ENCODE data around the gene COX18. TPM values are rescaled to one million over a fixed set of nuclear protein-coding genes. Genes with fewer than 3 reads are reported as not detected.

COX18 gene
- total RNA-seq, 5 donors from 2014 or later (not counting 1 experiment from before 2014, with no cell fraction given), result 11.5 to 18.3 (median 15.2) TPM

GRCh38 chr4:73018595-73018994, 50.9 kb downstream of the COX18 start:
- Mint-ChIP-seq H3K36me3 (no peaks in the 10 kb centered on the region), H3K4me1 (no peaks in the 10 kb centered on the region), H3K27me3 (peaks cover 5 to 13% of the 10 kb centered on the region in 2 donors), H3K9me3 (no peaks in the 10 kb centered on the region), H3K27ac (no peak overlapping the region), H3K4me3 (no peak overlapping the region)
- Histone ChIP-seq H3K27ac (ENCODE audit: low read length) (no peak overlapping the region), H3K4me1 (ENCODE audit: control insufficient read depth in 1 of 2, extremely low read depth in 1 of 2, insufficient read depth in 2 of 2, low read length in 2 of 2) (no peaks in the 10 kb centered on the region), H3K4me3 (ENCODE audit: control insufficient read depth in 1 of 2, extremely low read depth in 1 of 2, low read length in 1 of 2) (no peak overlapping the region), H3K36me3 (ENCODE audit: control insufficient read depth in 2 of 2, extremely low read depth in 1 of 2, insufficient read depth in 1 of 2, low read length in 1 of 2) (no peaks in the 10 kb centered on the region), H3K27me3 (replicated peaks in 1 of 2; ENCODE audit: control insufficient read depth in 2 of 2, extremely low read depth in 1 of 2, insufficient read depth in 2 of 2, low read length in 1 of 2) (peaks cover 0 to 4% of the 10 kb centered on the region in 2 experiments), H3K9me3 (no peaks in the 10 kb centered on the region)
- POLR2A ChIA-PET, result no interaction called here
- 100% methylated on average over 2 of the region's 6 CpGs for WGBS (ENCODE audit: insufficient coverage)
- CTCF ChIA-PET, result interaction anchor here in 1 of 2 donors (0.6 kb wide), 1 partner anchor 63 kb away, joined by 6 read pairs; no protein-coding TSS in a partner anchor
- ATAC-seq (replicated peaks in 1 of 4), result no peak
- no peak for DNase-seq

GRCh38 chr4:73013310-73013709, 56.2 kb downstream of the COX18 start:
- Mint-ChIP-seq H3K27ac (no peak overlapping the region), H3K4me1 (no peaks in the 10 kb centered on the region), H3K9me3 (peaks cover 4 to 8% (median 6%) of the 10 kb centered on the region in 3 donors), H3K36me3 (no peaks in the 10 kb centered on the region), H3K27me3 (peaks cover 8 to 13% of the 10 kb centered on the region in 2 donors), H3K4me3 (no peak overlapping the region)
- no peak overlapping the region for H3K27ac ChIP-seq (ENCODE audit: low read length)
- DNase-seq, result no peak
- no peaks in the 10 kb centered on the region for H3K36me3 ChIP-seq (ENCODE audit: control insufficient read depth in 2 of 2, extremely low read depth in 1 of 2, insufficient read depth in 1 of 2, low read length in 1 of 2)
- H3K4me3 ChIP-seq (ENCODE audit: control insufficient read depth in 1 of 2, extremely low read depth in 1 of 2, low read length in 1 of 2), result no peak overlapping the region
- no CpG with 5 or more reads among the region's 1 CpG for WGBS (ENCODE audit: insufficient coverage)
- no peaks in the 10 kb centered on the region for H3K4me1 ChIP-seq (ENCODE audit: control insufficient read depth in 1 of 2, extremely low read depth in 1 of 2, insufficient read depth in 2 of 2, low read length in 2 of 2)
- ChIA-PET CTCF (no interaction called here), POLR2A (no interaction called here)
- H3K27me3 ChIP-seq (replicated peaks in 1 of 2; ENCODE audit: control insufficient read depth in 2 of 2, extremely low read depth in 1 of 2, insufficient read depth in 2 of 2, low read length in 1 of 2), result peaks cover 0 to 26% of the 10 kb centered on the region in 2 experiments
- H3K9me3 ChIP-seq, result no peaks in the 10 kb centered on the region
- ATAC-seq (replicated peaks in 1 of 4), result no peak

- Histone ChIP-seq H3K27ac (ENCODE audit: low read length) (no peak overlapping the region), H3K27me3 (replicated peaks in 1 of 2; ENCODE audit: control insufficient read depth in 2 of 2, extremely low read depth in 1 of 2, insufficient read depth in 2 of 2, low read length in 1 of 2) (peaks cover 0 to 26% of the 10 kb centered on the region in 2 experiments), H3K4me1 (ENCODE audit: control insufficient read depth in 1 of 2, extremely low read depth in 1 of 2, insufficient read depth in 2 of 2, low read length in 2 of 2) (no peaks in the 10 kb centered on the region), H3K9me3 (no peaks in the 10 kb centered on the region), H3K4me3 (ENCODE audit: control insufficient read depth in 1 of 2, extremely low read depth in 1 of 2, low read length in 1 of 2) (no peak overlapping the region), H3K36me3 (ENCODE audit: control insufficient read depth in 2 of 2, extremely low read depth in 1 of 2, insufficient read depth in 1 of 2, low read length in 1 of 2) (no peaks in the 10 kb centered on the region)
- H3K36me3 Mint-ChIP-seq, result no peaks in the 10 kb centered on the region
- no peak overlapping the region for H3K27ac Mint-ChIP-seq
- H3K9me3 Mint-ChIP-seq, result peaks cover 4 to 8% (median 6%) of the 10 kb centered on the region in 3 donors
- peaks cover 8 to 13% of the 10 kb centered on the region in 2 donors for H3K27me3 Mint-ChIP-seq
- ChIA-PET POLR2A (interaction anchor here in 1 of 2 donors (0.5 kb wide), 1 partner anchor 183 kb away, joined by 4 read pairs; no protein-coding TSS in a partner anchor), CTCF (no interaction called here)
- ATAC-seq (replicated peaks in 1 of 4), result no peak
- WGBS (ENCODE audit: insufficient coverage), result 78% methylated on average over 4 of the region's 4 CpGs
- DNase-seq, result no peak
- no peak overlapping the region for H3K4me3 Mint-ChIP-seq
- H3K4me1 Mint-ChIP-seq, result no peaks in the 10 kb centered on the region
Observed at GRCh38 chr4:73012673-73013072, 56.8 kb downstream of the COX18 start.

GRCh38 chr4:73011629-73011985, 57.9 kb downstream of the COX18 start:
- DNase-seq (no peak), ATAC-seq (replicated peaks in 1 of 4) (no peak)
- Histone ChIP-seq H3K27me3 (replicated peaks in 1 of 2; ENCODE audit: control insufficient read depth in 2 of 2, extremely low read depth in 1 of 2, insufficient read depth in 2 of 2, low read length in 1 of 2) (peaks cover 0 to 26% of the 10 kb centered on the region in 2 experiments), H3K4me3 (ENCODE audit: control insufficient read depth in 1 of 2, extremely low read depth in 1 of 2, low read length in 1 of 2) (no peak overlapping the region), H3K36me3 (ENCODE audit: control insufficient read depth in 2 of 2, extremely low read depth in 1 of 2, insufficient read depth in 1 of 2, low read length in 1 of 2) (no peaks in the 10 kb centered on the region), H3K9me3 (no peaks in the 10 kb centered on the region), H3K4me1 (ENCODE audit: control insufficient read depth in 1 of 2, extremely low read depth in 1 of 2, insufficient read depth in 2 of 2, low read length in 2 of 2) (no peaks in the 10 kb centered on the region), H3K27ac (ENCODE audit: low read length) (no peak overlapping the region)
- no peaks in the 10 kb centered on the region for H3K4me1 Mint-ChIP-seq
- peaks cover 9 to 13% of the 10 kb centered on the region in 2 donors for H3K27me3 Mint-ChIP-seq
- peaks cover 4 to 8% (median 6%) of the 10 kb centered on the region in 3 donors for H3K9me3 Mint-ChIP-seq
- H3K27ac Mint-ChIP-seq, result no peak overlapping the region
- no peak overlapping the region for H3K4me3 Mint-ChIP-seq
- POLR2A ChIA-PET, result no interaction called here
- CTCF ChIA-PET, result no interaction called here
- WGBS (ENCODE audit: insufficient coverage), result 77% methylated on average over 4 of the region's 4 CpGs
- no peaks in the 10 kb centered on the region for H3K36me3 Mint-ChIP-seq

GRCh38 chr4:73010789-73011628, 58.5 kb downstream of the COX18 start:
- peaks cover 0 to 26% of the 10 kb centered on the region in 2 experiments for H3K27me3 ChIP-seq (replicated peaks in 1 of 2; ENCODE audit: control insufficient read depth in 2 of 2, extremely low read depth in 1 of 2, insufficient read depth in 2 of 2, low read length in 1 of 2)
- H3K27ac ChIP-seq (ENCODE audit: low read length), result no peak overlapping the region
- DNase-seq (no peak), ATAC-seq (replicated peaks in 1 of 4) (no peak)
- H3K9me3 ChIP-seq, result no peaks in the 10 kb centered on the region
- H3K4me1 ChIP-seq (ENCODE audit: control insufficient read depth in 1 of 2, extremely low read depth in 1 of 2, insufficient read depth in 2 of 2, low read length in 2 of 2), result no peaks in the 10 kb centered on the region
- Mint-ChIP-seq H3K27me3 (peaks cover 9 to 13% of the 10 kb centered on the region in 2 donors), H3K4me1 (no peaks in the 10 kb centered on the region), H3K4me3 (no peak overlapping the region), H3K9me3 (peaks cover 4 to 8% (median 6%) of the 10 kb centered on the region in 3 donors), H3K27ac (no peak overlapping the region), H3K36me3 (no peaks in the 10 kb centered on the region)
- no peak overlapping the region for H3K4me3 ChIP-seq (ENCODE audit: control insufficient read depth in 1 of 2, extremely low read depth in 1 of 2, low read length in 1 of 2)
- ChIA-PET CTCF (no interaction called here), POLR2A (no interaction called here)
- 77% methylated on average over 3 of the region's 4 CpGs for WGBS (ENCODE audit: insufficient coverage)
- H3K36me3 ChIP-seq (ENCODE audit: control insufficient read depth in 2 of 2, extremely low read depth in 1 of 2, insufficient read depth in 1 of 2, low read length in 1 of 2), result no peaks in the 10 kb centered on the region

GRCh38 chr4:73007526-73008100, 61.9 kb downstream of the COX18 start:
- DNase-seq (no peak), ATAC-seq (replicated peaks in 1 of 4) (no peak)
- Mint-ChIP-seq H3K27me3 (peaks cover 20 to 28% of the 10 kb centered on the region in 2 donors), H3K4me1 (no peaks in the 10 kb centered on the region), H3K4me3 (no peak overlapping the region), H3K36me3 (no peaks in the 10 kb centered on the region), H3K9me3 (peaks cover 4 to 8% (median 6%) of the 10 kb centered on the region in 3 donors), H3K27ac (no peak overlapping the region)
- Histone ChIP-seq H3K4me1 (ENCODE audit: control insufficient read depth in 1 of 2, extremely low read depth in 1 of 2, insufficient read depth in 2 of 2, low read length in 2 of 2) (no peaks in the 10 kb centered on the region), H3K36me3 (ENCODE audit: control insufficient read depth in 2 of 2, extremely low read depth in 1 of 2, insufficient read depth in 1 of 2, low read length in 1 of 2) (no peaks in the 10 kb centered on the region), H3K27ac (ENCODE audit: low read length) (no peak overlapping the region), H3K9me3 (no peaks in the 10 kb centered on the region), H3K27me3 (replicated peaks in 1 of 2; ENCODE audit: control insufficient read depth in 2 of 2, extremely low read depth in 1 of 2, insufficient read depth in 2 of 2, low read length in 1 of 2) (peaks cover 0 to 19% of the 10 kb centered on the region in 2 experiments), H3K4me3 (ENCODE audit: control insufficient read depth in 1 of 2, extremely low read depth in 1 of 2, low read length in 1 of 2) (no peak overlapping the region)
- WGBS (ENCODE audit: insufficient coverage), result no CpG with 5 or more reads among the region's 1 CpG
- POLR2A ChIA-PET, result no interaction called here
- CTCF ChIA-PET, result no interaction called here

Data from T-cell (primary cell).